Right atrium auricular region (tissue), 2 donors: ENCODE measurements around the gene SPTLC2. TPM values are rescaled to one million over a fixed set of nuclear protein-coding genes. Genes with fewer than 3 reads are reported as not detected.

Experiments used
- DNase-seq: peaks from one replicate; pipeline ENCODE4 v3.0.0-alpha.2; 2019; ENCODE audit warnings: low spot score
- H3K27ac ChIP-seq, 2 donors: fragments of 200-600 bp; sonication (generic); 1 replicate in 1 of 2; 2 replicates in 1 of 2; pipeline ENCODE4 v1.5.1; 2016 to 2019
- H3K27me3 ChIP-seq, 2 donors: fragments of 200-600 bp; sonication (generic); one replicate each; pipeline versions ENCODE4 v1.5.1 to v1.6.0; 2017 to 2019
- H3K36me3 ChIP-seq: fragments of 200-600 bp; sonication (generic); one replicate; pipeline ENCODE4 v1.5.1; 2016
- H3K4me1 ChIP-seq, 2 donors: fragments of 200-600 bp; sonication (generic); one replicate each; pipeline versions ENCODE4 v1.5.1 to v1.6.0; 2017 to 2019
- H3K4me3 ChIP-seq, 2 donors: fragments of 200-600 bp; sonication (generic); 1 replicate in 1 of 2; 2 replicates in 1 of 2; pipeline ENCODE4 v1.5.1; 2017 to 2019; ENCODE audit warnings: mild to moderate bottlenecking in 1 of 2, moderate library complexity in 1 of 2
- H3K9me3 ChIP-seq, 2 donors: fragments of 200-600 bp; sonication (generic); one replicate each; pipeline ENCODE4 v1.5.1; 2019
- total RNA-seq, 2 donors: library from RNA; depleted of rRNA; stranded (reverse); fragments of >200 nt; gene quantifications; one replicate each; pipeline ENCODE4 v1.1.0, GENCODE V29; 2016
- TF ChIP-seq, protein P1 (sequence below), 2 donors: fragments of 200-600 bp; sonication (generic); IDR thresholded peaks; one replicate each; pipeline ENCODE4 v1.5.1; 2019; ENCODE audit warnings: antibody characterized with exemption in 2 of 2

Gene SPTLC2
- total RNA-seq, 2 donors from 2014 or later: 11.3 to 14.0 TPM

DNA sequence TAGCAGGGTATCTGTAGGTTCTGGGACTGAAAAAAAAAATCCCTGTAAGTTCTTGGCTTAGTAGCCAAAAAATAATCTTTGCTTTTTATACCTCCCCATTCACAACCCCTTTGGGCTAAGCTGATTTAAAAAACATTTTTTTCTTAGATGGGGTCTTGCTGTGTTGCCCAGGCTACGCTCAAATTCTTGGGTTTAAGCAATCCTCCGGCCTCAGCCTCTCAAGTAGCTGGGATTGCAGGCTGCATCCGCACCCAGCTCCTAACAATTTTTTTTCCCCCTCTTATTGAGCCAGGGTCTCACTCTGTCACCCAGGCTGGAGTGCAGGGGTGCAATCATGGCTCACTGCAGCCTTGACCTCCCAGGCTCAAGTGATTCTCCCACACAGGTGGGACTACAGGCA, 108.7 kb downstream of the SPTLC2 start:
- TF ChIP-seq, protein P1, sequence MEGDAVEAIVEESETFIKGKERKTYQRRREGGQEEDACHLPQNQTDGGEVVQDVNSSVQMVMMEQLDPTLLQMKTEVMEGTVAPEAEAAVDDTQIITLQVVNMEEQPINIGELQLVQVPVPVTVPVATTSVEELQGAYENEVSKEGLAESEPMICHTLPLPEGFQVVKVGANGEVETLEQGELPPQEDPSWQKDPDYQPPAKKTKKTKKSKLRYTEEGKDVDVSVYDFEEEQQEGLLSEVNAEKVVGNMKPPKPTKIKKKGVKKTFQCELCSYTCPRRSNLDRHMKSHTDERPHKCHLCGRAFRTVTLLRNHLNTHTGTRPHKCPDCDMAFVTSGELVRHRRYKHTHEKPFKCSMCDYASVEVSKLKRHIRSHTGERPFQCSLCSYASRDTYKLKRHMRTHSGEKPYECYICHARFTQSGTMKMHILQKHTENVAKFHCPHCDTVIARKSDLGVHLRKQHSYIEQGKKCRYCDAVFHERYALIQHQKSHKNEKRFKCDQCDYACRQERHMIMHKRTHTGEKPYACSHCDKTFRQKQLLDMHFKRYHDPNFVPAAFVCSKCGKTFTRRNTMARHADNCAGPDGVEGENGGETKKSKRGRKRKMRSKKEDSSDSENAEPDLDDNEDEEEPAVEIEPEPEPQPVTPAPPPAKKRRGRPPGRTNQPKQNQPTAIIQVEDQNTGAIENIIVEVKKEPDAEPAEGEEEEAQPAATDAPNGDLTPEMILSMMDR (IDR thresholded peaks at IDR 0.05): no peak
- Histone ChIP-seq H3K27ac (no peak overlapping the region), H3K36me3 (peaks cover 12% of the 10 kb centered on the region), H3K27me3 (no peaks in the 10 kb centered on the region), H3K9me3 (peaks cover 0 to 8% of the 10 kb centered on the region in 2 donors), H3K4me3 (no peak overlapping the region), H3K4me1 (no peaks in the 10 kb centered on the region)
- DNase-seq: no peak

DNA sequence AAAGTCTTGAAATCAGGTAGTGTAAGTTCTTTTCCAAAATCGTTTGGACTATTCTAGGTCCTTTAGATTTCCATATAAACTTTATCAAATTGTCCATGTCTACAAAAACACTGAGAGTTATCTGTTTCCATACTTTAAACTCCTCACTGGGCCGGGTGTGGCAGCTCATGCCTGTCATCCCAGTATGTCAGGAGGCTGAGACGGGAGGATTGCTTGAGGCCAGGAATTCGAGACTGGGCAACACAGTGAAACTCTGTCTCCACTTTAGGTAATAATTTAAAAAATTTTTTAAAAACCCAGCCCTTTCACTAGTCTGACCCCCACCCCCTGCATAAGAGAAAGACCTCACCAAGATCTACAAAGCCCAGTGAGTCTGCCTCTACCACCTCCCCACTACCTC, 111.4 kb downstream of the SPTLC2 start:
- no peak for DNase-seq
- H3K27me3 ChIP-seq: no peaks in the 10 kb centered on the region
- TF ChIP-seq, protein P1 (IDR thresholded peaks at IDR 0.05): no peak

DNA sequence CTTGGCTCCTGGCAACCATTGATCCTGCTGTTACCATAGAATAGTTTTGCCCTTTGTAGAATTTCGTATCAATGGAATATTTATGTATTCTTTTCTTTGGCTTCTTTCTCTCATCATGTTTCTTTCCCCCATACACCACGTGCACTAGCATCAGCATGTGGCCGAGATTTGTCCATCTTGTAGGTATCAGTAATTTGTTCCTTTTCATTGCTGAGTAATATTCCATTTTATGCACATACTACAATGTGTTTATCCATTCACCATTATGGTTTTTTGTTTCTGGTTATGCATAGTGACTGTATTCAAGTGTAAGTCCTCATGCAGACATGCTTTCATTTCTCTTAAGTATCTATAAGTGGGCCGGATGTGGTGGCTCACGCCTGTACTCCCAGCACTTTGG, 113.3 kb downstream of the SPTLC2 start:
- TF ChIP-seq, protein P1 (IDR thresholded peaks at IDR 0.05): no peak
- Histone ChIP-seq H3K4me3 (no peak overlapping the region), H3K36me3 (no peaks in the 10 kb centered on the region), H3K27ac (no peak overlapping the region), H3K9me3 (peaks cover 0 to 8% of the 10 kb centered on the region in 2 donors), H3K27me3 (peaks cover 7 to 11% of the 10 kb centered on the region in 2 donors), H3K4me1 (peaks cover 0 to 11% of the 10 kb centered on the region in 2 donors)
- no peak for DNase-seq

More for the DNA sequence above, 111.4 kb downstream of the SPTLC2 start:
- peaks cover 0 to 8% of the 10 kb centered on the region in 2 donors for H3K9me3 ChIP-seq
- H3K36me3 ChIP-seq: no peaks in the 10 kb centered on the region
- H3K27ac ChIP-seq: no peak overlapping the region
- H3K4me3 ChIP-seq: no peak overlapping the region
- no peaks in the 10 kb centered on the region for H3K4me1 ChIP-seq

DNA sequence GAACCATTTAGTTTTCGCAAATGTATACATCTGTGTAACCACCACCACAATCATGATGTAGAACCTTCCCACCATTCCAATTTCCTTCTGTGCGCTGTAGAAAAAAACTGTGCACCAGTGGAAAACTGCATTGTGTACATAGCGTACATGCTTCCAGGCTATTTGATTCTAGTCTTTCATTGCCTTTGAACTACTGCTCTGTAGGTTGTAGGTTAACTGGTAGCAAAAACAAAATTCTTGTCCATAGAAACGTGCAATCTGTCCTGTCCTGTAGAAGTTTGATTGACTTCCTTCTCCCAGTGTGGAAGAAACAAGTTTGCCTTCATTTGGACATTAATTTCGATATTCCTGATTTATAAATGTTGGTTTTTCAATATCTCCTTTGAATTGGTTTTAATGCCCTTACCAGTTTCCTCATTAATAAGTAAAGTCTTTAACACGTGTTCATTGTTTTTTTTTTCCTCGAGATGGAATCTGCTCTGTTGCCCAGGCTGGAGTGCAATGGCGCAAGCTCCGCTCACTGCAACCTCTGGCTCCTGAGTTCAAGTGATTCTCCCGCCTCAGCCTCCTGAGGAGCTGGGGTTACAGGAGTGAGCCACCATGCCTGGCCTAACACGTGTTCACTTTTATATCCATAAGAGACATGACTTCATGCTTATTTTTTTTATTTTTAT, 114.2 kb downstream of the SPTLC2 start:
- no peak for DNase-seq
- TF ChIP-seq, protein P1 (IDR thresholded peaks at IDR 0.05): no peak
- no peak overlapping the region for H3K27ac ChIP-seq
- no peaks in the 10 kb centered on the region for H3K36me3 ChIP-seq
- H3K4me1 ChIP-seq: peaks cover 0 to 14% of the 10 kb centered on the region in 2 donors
- H3K4me3 ChIP-seq: no peak overlapping the region
- H3K27me3 ChIP-seq: peaks cover 10 to 11% of the 10 kb centered on the region in 2 donors
- H3K9me3 ChIP-seq: peaks cover 0 to 8% of the 10 kb centered on the region in 2 donors

DNA sequence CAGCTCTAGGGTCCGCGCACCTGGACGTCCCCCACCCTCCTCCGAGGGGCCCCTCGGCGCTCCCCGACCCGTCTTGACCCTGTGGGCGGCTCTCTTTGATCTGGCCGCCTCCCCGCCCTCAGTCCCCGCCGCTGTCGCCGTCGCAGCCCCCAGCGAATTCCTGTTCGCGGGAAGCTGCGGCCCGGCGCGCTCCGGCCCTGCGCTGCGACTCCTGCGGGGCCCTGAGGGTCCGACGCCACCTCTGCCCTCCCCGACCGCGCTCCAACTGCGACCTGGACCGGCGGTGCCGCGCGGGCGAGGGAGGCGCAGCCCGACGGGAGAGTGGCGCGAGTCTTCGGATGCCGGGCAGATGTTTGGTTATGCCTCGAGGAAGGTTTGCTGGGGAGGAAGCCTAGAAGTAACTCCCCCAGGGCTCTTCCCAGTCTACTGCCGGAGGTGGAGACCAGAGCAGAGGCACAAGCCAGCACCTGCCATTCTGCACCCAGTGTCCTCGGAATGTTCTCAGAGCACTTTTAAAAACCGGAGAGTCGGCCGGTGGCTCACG, 117.4 kb downstream of the SPTLC2 start:
- Histone ChIP-seq H3K27me3 (peaks cover 10 to 11% of the 10 kb centered on the region in 2 donors), H3K4me3 (peak overlapping the region; percentile 26 to 50), H3K36me3 (no peaks in the 10 kb centered on the region), H3K27ac (no peak overlapping the region), H3K4me1 (peaks cover 0 to 14% of the 10 kb centered on the region in 2 donors), H3K9me3 (peaks cover 0 to 8% of the 10 kb centered on the region in 2 donors)
- TF ChIP-seq, protein P1 (IDR thresholded peaks at IDR 0.05): no peak
- no peak for DNase-seq
